Peyer's patch (tissue), 4 donors: ENCODE data around the gene MICOS13. TPM values are rescaled to one million over a fixed set of nuclear protein-coding genes. Genes with fewer than 3 reads are reported as not detected.

ENCODE experiments used
- DNase-seq, 3 donors: peaks; one replicate each; pipeline ENCODE4 v3.0.0-alpha.2; 2017 to 2019
- H3K27ac ChIP-seq, 4 donors: fragments of 200-600 bp; sonication (generic); one replicate each; pipeline ENCODE4 v1.5.1; 2016 to 2019
- H3K27me3 ChIP-seq, 2 donors: fragments of 200-600 bp; sonication (generic); one replicate each; pipeline ENCODE4 v1.5.1; 2019
- H3K36me3 ChIP-seq, 3 donors: fragments of 200-600 bp; sonication (generic); one replicate each; pipeline ENCODE4 v1.5.1; 2016 to 2019
- H3K4me1 ChIP-seq, 4 donors: fragments of 200-600 bp; sonication (generic); one replicate each; pipeline ENCODE4 v1.5.1; 2016 to 2019
- H3K4me3 ChIP-seq, 4 donors: fragments of 200-600 bp; sonication (generic); 1 replicate in 3 of 4; 2 replicates in 1 of 4; pipeline ENCODE4 v1.5.1; 2016 to 2019; ENCODE audit warnings: mild to moderate bottlenecking in 1 of 4
- H3K9me3 ChIP-seq, 4 donors: fragments of 200-600 bp; sonication (generic); one replicate each; pipeline ENCODE4 v1.5.1; 2016 to 2019; ENCODE audit warnings: mild to moderate bottlenecking in 1 of 4
- POLR2A ChIP-seq, 2 donors: fragments of 450-650 bp; IDR thresholded peaks; one replicate each; pipeline ENCODE4 v1.5.1; 2017; ENCODE audit warnings: antibody characterized with exemption in 2 of 2, mild to moderate bottlenecking in 2 of 2, moderate library complexity in 2 of 2
- total RNA-seq, 4 donors: library from RNA; depleted of rRNA; stranded (reverse); fragments of >200 nt; gene quantifications; one replicate each; pipeline ENCODE4 v1.1.0, GENCODE V29; 2016
- TF ChIP-seq, protein P1 (sequence below), 6 experiments: fragments of 450-650 bp in 4 of 6; fragments of 200-600 bp in 2 of 6; sonication (generic) in 1 of 6; IDR thresholded peaks; one replicate each; pipeline ENCODE4 v1.5.1; 2017 to 2019; ENCODE audit warnings: antibody characterized with exemption in 6 of 6, mild to moderate bottlenecking in 3 of 6, moderate library complexity in 1 of 6

Gene MICOS13
- total RNA-seq, 4 donors from 2014 or later: 11.6 to 48.0 (median 40.0) TPM

- peaks cover 0 to 89% (median 5%) of the 10 kb centered on the region in 3 donors for H3K36me3 ChIP-seq
These were observed 31.9 kb downstream of the MICOS13 start for GRCh38 chr19:5648464-5648863.

DNA sequence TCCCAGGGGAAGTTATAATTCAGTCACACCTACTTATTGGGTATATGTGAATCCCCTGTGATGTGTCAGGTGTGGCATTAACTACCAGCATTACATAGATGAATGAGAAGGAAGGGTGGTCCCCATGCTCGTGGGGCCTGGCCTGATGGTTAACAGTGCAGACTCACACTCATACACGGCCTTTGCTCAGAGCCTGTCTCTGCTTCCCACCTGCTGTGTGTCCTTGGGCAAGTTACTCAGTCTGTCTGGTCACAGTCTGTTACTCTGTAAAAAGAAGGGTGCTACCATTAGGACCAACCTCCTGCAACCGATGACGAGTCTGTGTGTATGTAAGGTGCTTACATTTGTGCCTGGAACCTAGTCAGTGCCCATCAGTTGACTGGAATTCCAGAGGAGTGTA is 33.6 kb downstream of the MICOS13 start:
- Histone ChIP-seq H3K9me3 (no peaks in the 10 kb centered on the region), H3K36me3 (peaks cover 0 to 89% (median 5%) of the 10 kb centered on the region in 3 donors), H3K27ac (no peak overlapping the region), H3K27me3 (no peaks in the 10 kb centered on the region), H3K4me1 (no peaks in the 10 kb centered on the region), H3K4me3 (no peak overlapping the region)
- DNase-seq: peak in 1 of 3 donors; percentile 11
- TF ChIP-seq POLR2A (IDR thresholded peaks at IDR 0.05): no peak
- TF ChIP-seq, protein P1, sequence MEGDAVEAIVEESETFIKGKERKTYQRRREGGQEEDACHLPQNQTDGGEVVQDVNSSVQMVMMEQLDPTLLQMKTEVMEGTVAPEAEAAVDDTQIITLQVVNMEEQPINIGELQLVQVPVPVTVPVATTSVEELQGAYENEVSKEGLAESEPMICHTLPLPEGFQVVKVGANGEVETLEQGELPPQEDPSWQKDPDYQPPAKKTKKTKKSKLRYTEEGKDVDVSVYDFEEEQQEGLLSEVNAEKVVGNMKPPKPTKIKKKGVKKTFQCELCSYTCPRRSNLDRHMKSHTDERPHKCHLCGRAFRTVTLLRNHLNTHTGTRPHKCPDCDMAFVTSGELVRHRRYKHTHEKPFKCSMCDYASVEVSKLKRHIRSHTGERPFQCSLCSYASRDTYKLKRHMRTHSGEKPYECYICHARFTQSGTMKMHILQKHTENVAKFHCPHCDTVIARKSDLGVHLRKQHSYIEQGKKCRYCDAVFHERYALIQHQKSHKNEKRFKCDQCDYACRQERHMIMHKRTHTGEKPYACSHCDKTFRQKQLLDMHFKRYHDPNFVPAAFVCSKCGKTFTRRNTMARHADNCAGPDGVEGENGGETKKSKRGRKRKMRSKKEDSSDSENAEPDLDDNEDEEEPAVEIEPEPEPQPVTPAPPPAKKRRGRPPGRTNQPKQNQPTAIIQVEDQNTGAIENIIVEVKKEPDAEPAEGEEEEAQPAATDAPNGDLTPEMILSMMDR (IDR thresholded peaks at IDR 0.05): no peak

More at GRCh38 chr19:5648464-5648863, 31.9 kb downstream of the MICOS13 start:
- DNase-seq: no peak
- Histone ChIP-seq H3K27ac (no peak overlapping the region), H3K4me3 (no peak overlapping the region), H3K27me3 (no peaks in the 10 kb centered on the region), H3K9me3 (no peaks in the 10 kb centered on the region), H3K4me1 (no peaks in the 10 kb centered on the region)
- no peak for TF ChIP-seq POLR2A (IDR thresholded peaks at IDR 0.05)
- TF ChIP-seq, protein P1 (IDR thresholded peaks at IDR 0.05): no peak

DNA sequence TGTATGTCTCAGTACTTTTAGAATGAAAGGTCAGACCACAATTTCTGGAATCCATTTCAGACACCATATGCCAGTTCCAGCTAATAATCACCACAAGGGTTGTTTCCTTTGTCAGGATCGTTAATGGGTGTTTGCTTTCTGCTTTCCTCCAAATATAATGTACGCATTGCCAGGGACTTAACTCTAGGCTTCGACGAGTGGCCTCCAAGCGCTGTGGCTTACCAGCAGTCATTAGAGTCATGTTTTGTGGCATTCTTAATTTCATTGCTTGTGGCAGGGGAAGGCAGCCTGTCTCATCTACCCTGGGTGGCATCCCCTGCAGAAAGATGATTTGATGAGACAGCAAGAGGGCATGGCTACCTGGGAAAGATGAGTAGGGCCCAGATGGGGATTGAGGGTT is 34.9 kb downstream of the MICOS13 start:
- no peak overlapping the region for H3K27ac ChIP-seq
- H3K36me3 ChIP-seq: peaks cover 0 to 87% (median 5%) of the 10 kb centered on the region in 3 donors
- TF ChIP-seq, protein P1 (IDR thresholded peaks at IDR 0.05): no peak
- TF ChIP-seq POLR2A (IDR thresholded peaks at IDR 0.05): no peak
- no peaks in the 10 kb centered on the region for H3K9me3 ChIP-seq
- no peaks in the 10 kb centered on the region for H3K4me1 ChIP-seq
- peak in 1 of 3 donors; percentile 31 for DNase-seq
- no peak overlapping the region for H3K4me3 ChIP-seq
- H3K27me3 ChIP-seq: no peaks in the 10 kb centered on the region

GRCh38 chr19:5644037-5644436 is 36.3 kb downstream of the MICOS13 start:
- H3K9me3 ChIP-seq: no peaks in the 10 kb centered on the region
- no peak overlapping the region for H3K27ac ChIP-seq
- no peak overlapping the region for H3K4me3 ChIP-seq
- DNase-seq: no peak
- TF ChIP-seq POLR2A (IDR thresholded peaks at IDR 0.05): no peak
- TF ChIP-seq, protein P1 (IDR thresholded peaks at IDR 0.05): no peak
- no peaks in the 10 kb centered on the region for H3K27me3 ChIP-seq
- peaks cover 0 to 80% (median 0%) of the 10 kb centered on the region in 3 donors for H3K36me3 ChIP-seq
- no peaks in the 10 kb centered on the region for H3K4me1 ChIP-seq

DNA sequence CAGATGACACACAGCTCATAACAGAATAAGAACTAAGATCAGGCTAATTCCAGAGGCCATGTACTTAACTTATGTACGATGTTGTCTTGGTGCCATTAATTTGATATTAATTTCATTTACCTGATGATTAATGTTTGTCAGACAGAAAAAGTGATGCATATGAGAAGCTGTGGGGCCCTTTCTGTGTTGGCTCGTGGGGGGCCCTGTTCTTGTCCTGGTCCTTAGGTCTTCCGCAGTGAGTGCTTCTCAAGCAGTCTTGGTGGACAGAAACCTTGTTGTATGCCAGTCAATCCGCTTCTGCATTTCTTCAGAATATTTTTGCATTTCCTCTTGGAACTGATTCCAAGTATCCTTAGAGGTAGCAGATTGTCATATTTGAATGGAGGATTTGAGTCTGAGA is 37.3 kb downstream of the MICOS13 start:
- H3K27ac ChIP-seq: no peak overlapping the region
- H3K36me3 ChIP-seq: peaks cover 0 to 74% (median 0%) of the 10 kb centered on the region in 3 donors
- no peak for DNase-seq
- no peaks in the 10 kb centered on the region for H3K27me3 ChIP-seq
- no peaks in the 10 kb centered on the region for H3K4me1 ChIP-seq
- H3K9me3 ChIP-seq: no peaks in the 10 kb centered on the region
- H3K4me3 ChIP-seq: no peak overlapping the region
- TF ChIP-seq, protein P1 (IDR thresholded peaks at IDR 0.05): no peak
- no peak for TF ChIP-seq POLR2A (IDR thresholded peaks at IDR 0.05)

DNA sequence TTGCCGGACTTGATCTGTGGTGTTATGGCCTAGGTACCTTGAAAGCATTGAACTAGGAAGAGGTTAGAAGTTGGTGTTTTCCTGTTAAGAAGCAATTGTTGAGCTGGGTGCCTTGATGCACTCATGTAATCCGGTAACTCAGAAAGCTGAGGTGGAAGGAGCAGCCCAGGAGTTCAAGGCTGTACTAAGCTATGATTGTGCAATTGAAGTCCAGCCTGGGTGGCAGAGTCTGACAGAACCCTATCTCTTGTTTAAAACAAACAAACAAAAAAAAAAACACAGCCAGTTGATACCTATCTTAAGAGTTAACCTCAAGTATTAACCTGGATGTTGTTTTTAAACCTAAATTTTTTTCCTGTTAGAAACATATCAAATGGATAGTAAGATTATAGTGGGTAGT is 38.1 kb downstream of the MICOS13 start:
- peaks cover 0 to 66% (median 0%) of the 10 kb centered on the region in 3 donors for H3K36me3 ChIP-seq
- H3K4me1 ChIP-seq: no peaks in the 10 kb centered on the region
- no peak overlapping the region for H3K27ac ChIP-seq
- TF ChIP-seq, protein P1 (IDR thresholded peaks at IDR 0.05): no peak
- TF ChIP-seq POLR2A (IDR thresholded peaks at IDR 0.05): no peak
- H3K9me3 ChIP-seq: no peaks in the 10 kb centered on the region
- H3K4me3 ChIP-seq: no peak overlapping the region
- DNase-seq: peak in 1 of 3 donors; percentile 18
- no peaks in the 10 kb centered on the region for H3K27me3 ChIP-seq
